ENCODE data around the gene MEF2C.

GRCh38 chr5:88862547-88863175 lies 20.3 kb downstream of the MEF2C start:
- no peak for TF ChIP-seq GATA2 (IDR thresholded peaks at IDR 0.05; ENCODE audit: low read depth, low read length)
- TF ChIP-seq GATA3 (IDR thresholded peaks at IDR 0.05; ENCODE audit: low read depth, low read length): no peak

Measured in SH-SY5Y (cell line).